Measurements from ENCODE around the gene ZNF253.
A peak's percentile ranks its signal among the peaks of the same experiment; 100 is the strongest.
"Not testable (repeated sequence)": the region's sequence is repeated elsewhere in the genome, so short reads cannot be mapped to it uniquely, and the experiment has no call there.

The ZNF253 gene

DNA sequence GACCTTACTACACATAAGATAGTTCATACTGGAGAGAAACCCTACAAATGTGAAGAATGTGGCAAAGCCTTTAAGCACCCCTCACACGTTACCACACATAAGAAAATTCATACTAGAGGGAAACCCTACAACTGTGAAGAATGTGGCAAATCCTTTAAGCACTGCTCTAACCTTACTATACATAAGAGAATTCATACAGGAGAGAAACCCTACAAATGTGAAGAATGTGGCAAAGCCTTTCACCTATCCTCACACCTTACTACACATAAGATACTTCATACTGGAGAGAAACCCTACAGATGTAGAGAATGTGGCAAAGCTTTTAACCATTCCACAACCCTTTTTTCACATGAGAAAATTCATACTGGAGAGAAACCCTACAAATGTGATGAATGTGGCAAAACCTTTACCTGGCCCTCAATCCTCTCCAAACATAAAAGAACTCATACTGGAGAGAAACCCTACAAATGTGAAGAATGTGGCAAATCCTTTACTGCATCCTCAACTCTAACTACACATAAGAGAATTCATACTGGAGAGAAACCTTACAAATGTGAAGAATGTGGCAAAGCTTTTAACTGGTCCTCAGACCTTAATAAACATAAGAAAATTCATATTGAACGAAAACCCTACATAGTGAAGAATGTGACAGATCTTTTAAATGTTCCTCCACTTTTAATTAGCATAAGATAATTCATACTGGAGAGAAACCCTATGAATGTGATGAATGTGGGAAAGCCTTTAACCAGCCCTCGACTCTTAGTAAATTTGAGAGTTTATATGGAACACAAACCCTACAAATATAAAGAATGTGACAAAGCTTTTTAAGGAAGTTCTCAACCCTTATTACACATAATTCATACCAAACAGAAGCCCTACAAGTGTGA is 26.6 kb downstream of the ZNF253 start:
- DNase-seq (ENCODE audit: low read depth in 2 of 2, low spot score in 1 of 2): not testable (repeated sequence)

DNA sequence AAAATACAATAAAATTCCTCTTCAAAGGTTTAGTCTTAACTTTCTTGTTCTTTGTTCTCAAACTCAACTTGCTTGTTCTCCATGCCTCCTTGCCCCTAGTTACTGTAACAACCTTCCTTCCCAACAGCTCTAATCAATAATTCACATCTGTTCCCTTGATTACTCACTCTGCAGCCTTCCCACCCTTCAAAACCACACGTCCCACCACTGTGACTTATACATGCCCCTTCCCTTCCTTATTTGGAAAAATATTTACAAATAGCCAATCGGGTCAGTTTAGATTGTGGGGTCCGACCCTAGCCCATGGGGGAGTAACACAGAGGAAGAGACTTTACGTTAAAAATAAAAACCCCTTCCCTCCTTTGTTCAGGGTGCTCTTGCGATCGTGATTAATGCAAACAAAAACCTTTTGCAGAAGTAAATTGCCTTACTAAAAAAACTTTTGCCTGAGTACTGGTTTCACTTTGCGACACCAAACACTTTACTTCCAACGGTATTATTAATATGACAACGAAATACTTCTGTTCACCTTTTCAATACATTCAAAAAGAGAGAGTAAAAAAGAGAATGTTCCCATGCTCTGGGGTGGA is 34.6 kb downstream of the ZNF253 start:
- no peak for DNase-seq (ENCODE audit: low read depth in 2 of 2, low spot score in 1 of 2)

DNA sequence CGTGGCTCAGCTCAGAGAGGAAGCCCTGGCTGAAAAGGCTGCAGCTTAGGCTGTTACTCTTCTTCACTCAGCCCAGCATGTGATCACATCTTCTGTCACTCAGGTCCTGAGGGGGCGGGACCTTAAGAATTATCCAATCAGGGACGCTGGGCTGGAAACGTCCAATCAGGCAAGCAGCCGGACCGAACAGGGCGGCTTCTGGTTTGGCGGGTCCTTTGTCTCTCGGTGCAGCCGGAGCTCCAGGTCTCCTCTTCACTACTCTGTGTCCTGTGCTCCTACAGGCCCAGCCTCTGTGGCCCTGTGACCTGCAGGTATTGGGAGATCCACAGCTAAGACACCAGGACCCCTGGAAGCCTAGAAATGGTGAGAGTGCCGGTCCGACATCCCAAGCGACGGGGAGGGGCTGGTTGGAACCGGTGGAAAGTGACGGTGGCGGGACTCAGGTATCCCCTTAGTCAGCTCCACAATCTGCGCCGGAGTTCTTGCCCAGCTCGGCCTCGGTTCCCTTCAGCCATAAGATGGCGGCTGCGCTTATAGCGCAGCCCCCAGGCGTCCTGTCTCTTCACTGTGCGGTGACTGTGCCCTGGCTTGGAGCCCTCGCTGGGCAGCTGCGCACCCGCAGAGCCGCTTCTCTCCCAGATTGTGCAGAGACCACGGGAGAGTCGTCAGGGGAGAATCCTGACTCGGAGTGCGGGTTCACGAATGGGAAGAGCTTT is 35.2 kb downstream of the ZNF253 start, which contains the start of gene ZNF93:
Gene ZNF93 (plus strand): TSS at position 218 of the 716 bp plus-strand sequence. CDS start 143 bp downstream, at position 361.
- DNase-seq (ENCODE audit: low read depth in 2 of 2, low spot score in 1 of 2): peak; percentile 78 to 85

- DNase-seq (ENCODE audit: low read depth in 2 of 2, low spot score in 1 of 2): not testable (repeated sequence)
Observed at GRCh38 chr19:19907551-19907950, 41.9 kb downstream of the ZNF253 start.

DNA sequence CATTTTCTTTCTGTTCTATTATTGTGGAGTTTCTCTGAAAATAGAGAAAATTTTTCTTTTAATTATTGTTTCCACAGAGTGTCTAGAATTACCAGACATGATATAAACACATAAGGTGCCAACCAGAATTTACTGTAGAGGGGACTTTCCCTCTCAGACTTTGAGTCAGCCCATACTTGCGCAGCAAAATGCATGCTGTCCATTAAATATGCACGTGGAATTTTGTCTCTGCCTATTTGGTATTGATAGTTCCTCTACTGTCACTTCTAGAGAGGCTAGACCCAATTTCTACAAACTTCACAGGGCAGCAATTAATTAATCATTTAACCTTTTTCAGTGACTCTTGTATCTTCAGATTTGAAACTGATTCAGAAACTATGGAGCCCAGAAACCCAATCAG is 44.0 kb downstream of the ZNF253 start:
- no peak for DNase-seq (ENCODE audit: low read depth in 2 of 2, low spot score in 1 of 2)

DNA sequence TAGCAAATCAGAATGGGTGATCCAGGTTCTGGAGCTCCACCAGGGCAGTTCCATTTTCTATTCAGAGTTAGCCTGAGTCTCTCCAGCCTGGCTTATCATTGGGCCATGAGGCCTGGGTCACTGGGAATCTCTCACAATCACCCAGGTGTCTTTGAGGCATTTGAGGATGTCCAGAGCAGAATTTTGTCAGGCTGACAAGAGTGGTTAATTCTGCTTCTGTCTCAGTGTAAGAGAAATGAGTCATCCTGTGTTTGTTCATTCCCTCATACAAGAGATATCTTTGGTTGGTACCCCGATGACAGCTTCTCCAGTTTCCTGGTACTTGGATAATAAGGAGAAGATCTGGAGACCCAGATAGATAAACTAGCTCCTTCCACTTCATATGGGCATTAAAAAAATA is 45.5 kb downstream of the ZNF253 start:
- no peak for DNase-seq (ENCODE audit: low read depth in 2 of 2, low spot score in 1 of 2)

- DNase-seq (ENCODE audit: low read depth in 2 of 2, low spot score in 1 of 2): no peak
Observed at GRCh38 chr19:19914596-19914995, 48.9 kb downstream of the ZNF253 start.

DNA sequence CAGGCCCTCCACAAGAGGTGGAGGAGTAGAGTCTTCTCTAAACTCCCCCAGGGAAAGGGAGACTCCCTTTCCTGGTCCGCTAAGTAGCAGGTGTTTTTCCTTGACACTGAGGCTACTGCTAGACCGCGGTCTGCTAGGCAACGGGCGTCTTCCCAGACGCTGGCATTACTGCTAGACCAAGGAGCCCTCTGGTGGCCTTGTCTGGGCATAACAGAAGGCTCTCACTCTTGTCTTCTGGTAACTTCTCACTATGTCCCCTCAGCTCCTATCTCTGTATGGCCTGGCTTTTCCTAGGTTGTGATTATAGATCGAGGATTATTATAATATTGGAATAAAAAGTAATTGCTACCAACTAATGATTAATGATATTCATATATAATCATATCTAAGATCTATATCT is 64.7 kb downstream of the ZNF253 start:
- peak in 1 of 2 donors; percentile 2 for DNase-seq (ENCODE audit: low read depth in 2 of 2, low spot score in 1 of 2)

DNA sequence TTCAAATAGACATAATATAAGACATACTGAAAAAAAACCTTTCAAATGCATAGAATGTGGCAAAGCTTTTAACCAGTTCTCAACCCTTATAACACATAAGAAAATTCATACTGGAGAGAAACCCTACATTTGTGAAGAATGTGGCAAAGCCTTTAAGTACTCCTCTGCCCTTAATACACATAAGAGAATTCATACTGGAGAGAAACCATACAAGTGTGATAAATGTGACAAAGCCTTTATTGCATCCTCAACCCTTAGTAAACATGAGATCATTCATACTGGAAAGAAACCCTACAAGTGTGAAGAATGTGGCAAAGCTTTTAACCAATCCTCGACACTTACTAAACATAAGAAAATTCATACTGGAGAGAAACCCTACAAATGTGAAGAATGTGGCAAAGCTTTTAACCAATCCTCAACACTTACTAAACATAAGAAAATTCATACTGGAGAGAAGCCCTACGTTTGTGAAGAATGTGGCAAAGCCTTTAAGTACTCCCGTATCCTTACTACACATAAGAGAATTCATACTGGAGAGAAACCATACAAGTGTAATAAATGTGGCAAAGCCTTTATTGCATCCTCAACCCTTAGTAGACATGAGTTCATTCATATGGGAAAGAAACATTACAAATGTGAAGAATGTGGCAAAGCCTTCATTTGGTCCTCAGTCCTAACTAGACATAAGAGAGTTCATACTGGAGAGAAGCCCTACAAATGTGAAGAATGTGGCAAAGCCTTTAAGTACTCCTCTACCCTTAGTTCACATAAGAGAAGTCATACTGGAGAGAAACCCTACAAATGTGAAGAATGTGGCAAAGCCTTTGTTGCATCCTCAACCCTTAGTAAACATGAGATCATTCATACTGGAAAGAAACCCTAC is 68.0 kb downstream of the ZNF253 start:
- DNase-seq (ENCODE audit: low read depth in 2 of 2, low spot score in 1 of 2): not testable (repeated sequence)

DNA sequence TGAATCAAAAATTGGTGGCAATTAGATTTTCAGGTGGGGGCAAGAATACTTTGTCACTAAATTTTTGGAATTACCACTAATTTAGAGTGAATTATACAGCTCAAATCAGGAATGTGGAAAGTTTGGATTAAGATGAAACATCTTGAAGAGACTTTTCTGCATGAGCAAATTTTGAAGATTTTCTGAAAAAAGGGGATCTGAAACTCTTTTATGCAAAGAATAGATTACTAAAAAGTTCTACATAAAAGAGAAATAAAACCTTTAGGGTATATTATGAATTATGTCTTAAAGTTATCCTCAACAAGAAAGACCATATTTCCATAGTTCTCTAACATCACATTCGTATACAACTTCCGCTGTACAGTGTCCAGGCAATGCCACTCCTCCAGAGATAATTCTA is 71.7 kb downstream of the ZNF253 start:
- DNase-seq (ENCODE audit: low read depth in 2 of 2, low spot score in 1 of 2): no peak

DNA sequence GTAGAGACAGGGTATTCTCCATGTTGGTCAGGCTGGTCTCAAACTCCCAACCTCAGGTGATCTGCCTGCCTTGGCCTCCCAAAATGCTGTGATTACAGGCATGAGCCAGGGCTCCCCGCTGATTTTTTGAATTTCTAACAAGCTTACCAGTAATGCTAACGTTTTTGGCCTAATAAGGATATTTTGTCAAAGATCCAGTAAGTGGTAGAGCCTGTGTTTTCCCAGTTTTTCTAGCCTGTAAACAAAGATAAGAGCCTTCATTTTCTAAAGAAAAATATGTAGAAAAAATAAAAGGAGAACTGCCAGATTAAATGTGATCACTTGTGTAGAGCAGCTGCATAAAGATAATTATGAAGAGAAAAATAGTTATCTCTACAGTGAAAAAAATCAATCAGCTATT is 72.8 kb downstream of the ZNF253 start:
- DNase-seq (ENCODE audit: low read depth in 2 of 2, low spot score in 1 of 2): no peak

- DNase-seq (ENCODE audit: low read depth in 2 of 2, low spot score in 1 of 2): no peak
Observed at GRCh38 chr19:19943848-19944582, 78.3 kb downstream of the ZNF253 start.

All from stimulated activated CD8-positive, alpha-beta memory T cell treated with anti-CD3 and anti-CD28 coated beads, Interleukin-4, amount 100 ng/mL, for 4 hours (primary cell).